Tibial nerve (tissue), 4 donors: ENCODE measurements around the gene CCDC171.

Experiments used
- CTCF ChIP-seq, 5 experiments: fragments of 200-600 bp in 3 of 5; fragments of 450-650 bp in 2 of 5; sonication (generic) in 3 of 5; IDR thresholded peaks; one replicate each; pipeline ENCODE4 v1.5.1; 2016 to 2019; ENCODE audit warnings: antibody characterized with exemption in 5 of 5, mild to moderate bottlenecking in 3 of 5, moderate library complexity in 2 of 5
- EP300 ChIP-seq, 2 donors: sonication (generic); formaldehyde crosslinking; IDR thresholded peaks; one replicate each; pipeline ENCODE4 v1.6.1; 2017; ENCODE audit warnings: antibody characterized with exemption in 2 of 2, mild to moderate bottlenecking in 1 of 2

- TF ChIP-seq CTCF (IDR thresholded peaks at IDR 0.05): no peak
- no peak for TF ChIP-seq EP300 (IDR thresholded peaks at IDR 0.05)
Observed at GRCh38 chr9:15549611-15550010, 3.2 kb upstream of the CCDC171 start.
